HEK293T (cell line): ENCODE measurements around the gene EGFLAM.

Experiments used
- ARNT ChIP-seq: fragments of 450-650 bp; IDR thresholded peaks from 2 replicates; pipeline ENCODE4 v1.6.1; 2017; ENCODE audit warnings: mild to moderate bottlenecking
- BHLHE40 ChIP-seq: fragments of 450-650 bp; IDR thresholded peaks from 2 replicates; pipeline ENCODE4 v1.6.1; 2016; ENCODE audit warnings: mild to moderate bottlenecking, moderate library complexity, borderline replicate concordance
- CTBP1 ChIP-seq: fragments of 450-650 bp; IDR thresholded peaks from 2 replicates; pipeline ENCODE4 v1.6.1; 2016; ENCODE audit warnings: borderline replicate concordance
- ELF4 ChIP-seq: fragments of 450-650 bp; IDR thresholded peaks from 2 replicates; pipeline ENCODE4 v1.6.1; 2017; ENCODE audit warnings: antibody characterized with exemption
- FOXA1 ChIP-seq: fragments of 450-650 bp; IDR thresholded peaks from 2 replicates; pipeline ENCODE4 v1.6.1; 2016; ENCODE audit warnings: mild to moderate bottlenecking
- FOXK2 ChIP-seq: fragments of 450-650 bp; IDR thresholded peaks from 2 replicates; pipeline ENCODE4 v1.6.1; 2016; ENCODE audit warnings: mild to moderate bottlenecking
- FOXM1 ChIP-seq: fragments of 450-650 bp; IDR thresholded peaks from 2 replicates; pipeline ENCODE4 v1.6.1; 2017; ENCODE audit warnings: mild to moderate bottlenecking, borderline replicate concordance
- HDGF ChIP-seq: fragments of 450-650 bp; IDR thresholded peaks from 2 replicates; pipeline ENCODE4 v1.6.1; 2017; ENCODE audit warnings: antibody characterized with exemption, borderline replicate concordance
- NFRKB ChIP-seq: fragments of 450-650 bp; IDR thresholded peaks from 2 replicates; pipeline ENCODE4 v1.6.1; 2016; ENCODE audit warnings: mild to moderate bottlenecking, moderate library complexity
- SP1 ChIP-seq: fragments of 450-650 bp; IDR thresholded peaks from 2 replicates; pipeline ENCODE4 v1.6.1; 2017
- TARDBP ChIP-seq: fragments of 450-650 bp; IDR thresholded peaks from 2 replicates; pipeline ENCODE4 v1.6.1; 2016
- ZNF384 ChIP-seq: fragments of 450-650 bp; IDR thresholded peaks from 2 replicates; pipeline ENCODE4 v1.6.1; 2016
- TF ChIP-seq, protein P1 (sequence below): fragments of 450-650 bp; IDR thresholded peaks from 2 replicates; pipeline ENCODE4 v1.6.1; 2016

DNA sequence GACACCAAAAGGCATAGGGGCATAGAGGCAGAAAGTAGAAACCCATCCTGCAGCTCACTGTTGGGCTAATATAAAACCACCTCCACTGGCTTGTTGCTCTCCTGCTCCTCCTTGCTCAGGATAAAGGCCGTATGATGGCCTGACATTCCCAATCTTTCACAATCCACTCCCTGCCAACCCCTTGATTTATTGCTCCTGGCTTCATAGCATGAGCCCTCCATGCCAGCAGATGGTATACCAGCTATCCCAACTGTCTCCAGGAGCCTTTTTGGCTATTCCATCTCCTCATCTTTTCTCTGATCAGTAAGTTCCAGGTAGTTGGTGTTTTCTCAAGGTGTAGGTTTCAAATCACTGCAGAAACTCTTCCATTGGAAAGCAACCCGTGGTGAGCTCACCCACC lies 128.8 kb downstream of the EGFLAM start:
- TF ChIP-seq BHLHE40 = no peak
- no peak for TF ChIP-seq FOXM1
- no peak for TF ChIP-seq TARDBP
- TF ChIP-seq ELF4 = no peak
- TF ChIP-seq ARNT = no peak
- TF ChIP-seq FOXK2 = no peak
- no peak for TF ChIP-seq SP1
- TF ChIP-seq, protein P1, sequence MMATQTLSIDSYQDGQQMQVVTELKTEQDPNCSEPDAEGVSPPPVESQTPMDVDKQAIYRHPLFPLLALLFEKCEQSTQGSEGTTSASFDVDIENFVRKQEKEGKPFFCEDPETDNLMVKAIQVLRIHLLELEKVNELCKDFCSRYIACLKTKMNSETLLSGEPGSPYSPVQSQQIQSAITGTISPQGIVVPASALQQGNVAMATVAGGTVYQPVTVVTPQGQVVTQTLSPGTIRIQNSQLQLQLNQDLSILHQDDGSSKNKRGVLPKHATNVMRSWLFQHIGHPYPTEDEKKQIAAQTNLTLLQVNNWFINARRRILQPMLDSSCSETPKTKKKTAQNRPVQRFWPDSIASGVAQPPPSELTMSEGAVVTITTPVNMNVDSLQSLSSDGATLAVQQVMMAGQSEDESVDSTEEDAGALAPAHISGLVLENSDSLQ = no peak
- no peak for TF ChIP-seq ZNF384
- TF ChIP-seq FOXA1 = no peak
- no peak for TF ChIP-seq CTBP1
- TF ChIP-seq NFRKB = no peak
- no peak for TF ChIP-seq HDGF
